ENCODE measurements around the gene MRPS27. TPM values are rescaled to one million over a fixed set of nuclear protein-coding genes. Genes with fewer than 3 reads are reported as not detected.
A peak's percentile ranks its signal among the peaks of the same experiment; 100 is the strongest.

The MRPS27 gene
- total RNA-seq, 1 donor from 2014 or later: 57.7 TPM

DNA sequence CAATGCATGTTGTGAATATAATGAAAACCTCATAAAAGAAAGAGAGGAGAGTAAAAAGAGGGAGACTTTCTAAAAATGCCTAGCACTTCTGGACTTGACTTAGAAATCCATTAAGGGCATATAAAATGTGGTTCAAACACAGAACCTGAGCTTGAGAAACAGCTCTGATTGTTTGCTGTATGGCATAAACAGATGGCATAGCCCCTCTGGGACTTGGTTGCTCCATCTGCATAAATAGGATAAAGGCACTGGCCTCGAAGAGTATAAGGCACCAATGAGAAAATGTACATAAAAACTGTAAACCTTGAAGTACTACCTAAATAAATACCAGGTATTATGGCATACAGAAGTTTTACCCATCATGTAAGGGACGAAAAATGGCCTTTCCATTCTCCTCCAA, 23.8 kb downstream of the MRPS27 start:
- TF ChIP-seq, protein P1, sequence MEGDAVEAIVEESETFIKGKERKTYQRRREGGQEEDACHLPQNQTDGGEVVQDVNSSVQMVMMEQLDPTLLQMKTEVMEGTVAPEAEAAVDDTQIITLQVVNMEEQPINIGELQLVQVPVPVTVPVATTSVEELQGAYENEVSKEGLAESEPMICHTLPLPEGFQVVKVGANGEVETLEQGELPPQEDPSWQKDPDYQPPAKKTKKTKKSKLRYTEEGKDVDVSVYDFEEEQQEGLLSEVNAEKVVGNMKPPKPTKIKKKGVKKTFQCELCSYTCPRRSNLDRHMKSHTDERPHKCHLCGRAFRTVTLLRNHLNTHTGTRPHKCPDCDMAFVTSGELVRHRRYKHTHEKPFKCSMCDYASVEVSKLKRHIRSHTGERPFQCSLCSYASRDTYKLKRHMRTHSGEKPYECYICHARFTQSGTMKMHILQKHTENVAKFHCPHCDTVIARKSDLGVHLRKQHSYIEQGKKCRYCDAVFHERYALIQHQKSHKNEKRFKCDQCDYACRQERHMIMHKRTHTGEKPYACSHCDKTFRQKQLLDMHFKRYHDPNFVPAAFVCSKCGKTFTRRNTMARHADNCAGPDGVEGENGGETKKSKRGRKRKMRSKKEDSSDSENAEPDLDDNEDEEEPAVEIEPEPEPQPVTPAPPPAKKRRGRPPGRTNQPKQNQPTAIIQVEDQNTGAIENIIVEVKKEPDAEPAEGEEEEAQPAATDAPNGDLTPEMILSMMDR (IDR thresholded peaks at IDR 0.05): no peak
- no peak overlapping the region for H3K4me3 Mint-ChIP-seq (ENCODE audit: unreplicated experiment)
- peaks cover 35% of the 10 kb centered on the region for H3K4me1 Mint-ChIP-seq (ENCODE audit: unreplicated experiment)
- H3K27me3 Mint-ChIP-seq (ENCODE audit: unreplicated experiment): no peaks in the 10 kb centered on the region
- H3K36me3 Mint-ChIP-seq (ENCODE audit: unreplicated experiment): peaks cover 26% of the 10 kb centered on the region
- DNase-seq (ENCODE audit: extremely low spot score, unreplicated experiment): no peak
- no peak overlapping the region for H3K27ac Mint-ChIP-seq (ENCODE audit: unreplicated experiment)
- no peaks in the 10 kb centered on the region for H3K9me3 Mint-ChIP-seq (ENCODE audit: unreplicated experiment)

DNA sequence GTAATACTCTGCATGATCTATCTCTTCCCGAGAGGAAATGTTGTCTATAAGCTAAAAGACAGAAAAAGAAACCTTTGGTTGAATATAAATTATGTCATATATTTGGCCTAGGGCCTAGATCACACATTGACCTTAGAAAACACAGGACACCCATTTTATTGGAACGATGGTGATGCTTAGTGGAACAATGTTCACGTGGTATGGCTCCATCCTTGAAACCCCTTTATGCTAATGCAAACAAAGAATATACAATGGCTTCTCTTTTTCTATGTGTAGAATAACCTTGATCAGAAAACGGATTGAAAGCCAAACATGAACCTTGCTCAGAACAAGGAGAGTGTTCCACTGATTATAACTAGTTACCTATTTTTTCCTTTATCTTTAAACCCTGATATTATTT, 24.5 kb downstream of the MRPS27 start:
- Mint-ChIP-seq H3K4me1 (ENCODE audit: unreplicated experiment) (peaks cover 36% of the 10 kb centered on the region), H3K27ac (ENCODE audit: unreplicated experiment) (no peak overlapping the region), H3K36me3 (ENCODE audit: unreplicated experiment) (peaks cover 24% of the 10 kb centered on the region), H3K4me3 (ENCODE audit: unreplicated experiment) (no peak overlapping the region), H3K9me3 (ENCODE audit: unreplicated experiment) (no peaks in the 10 kb centered on the region), H3K27me3 (ENCODE audit: unreplicated experiment) (no peaks in the 10 kb centered on the region)
- TF ChIP-seq, protein P1 (IDR thresholded peaks at IDR 0.05): no peak
- DNase-seq (ENCODE audit: extremely low spot score, unreplicated experiment): no peak

DNA sequence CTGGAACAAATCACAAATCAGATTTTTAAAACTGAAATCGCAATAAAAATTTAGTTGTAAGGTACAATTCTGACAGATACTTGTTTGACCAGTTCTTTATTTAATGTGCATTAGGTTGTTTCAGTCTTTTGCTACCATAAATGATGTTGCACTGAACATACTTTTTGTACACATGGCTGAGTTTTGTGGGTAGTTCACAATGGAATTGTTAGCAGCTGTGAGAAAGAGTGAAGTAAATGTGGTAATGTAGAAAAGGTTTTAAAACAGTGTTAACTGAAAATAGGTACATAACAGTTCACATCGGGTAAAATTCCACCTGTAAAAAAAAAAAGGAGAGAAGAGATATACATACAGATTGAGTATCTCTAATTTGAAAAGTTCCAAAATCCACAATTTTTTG, 25.6 kb downstream of the MRPS27 start:
- H3K4me3 Mint-ChIP-seq (ENCODE audit: unreplicated experiment): no peak overlapping the region
- peaks cover 46% of the 10 kb centered on the region for H3K4me1 Mint-ChIP-seq (ENCODE audit: unreplicated experiment)

DNA sequence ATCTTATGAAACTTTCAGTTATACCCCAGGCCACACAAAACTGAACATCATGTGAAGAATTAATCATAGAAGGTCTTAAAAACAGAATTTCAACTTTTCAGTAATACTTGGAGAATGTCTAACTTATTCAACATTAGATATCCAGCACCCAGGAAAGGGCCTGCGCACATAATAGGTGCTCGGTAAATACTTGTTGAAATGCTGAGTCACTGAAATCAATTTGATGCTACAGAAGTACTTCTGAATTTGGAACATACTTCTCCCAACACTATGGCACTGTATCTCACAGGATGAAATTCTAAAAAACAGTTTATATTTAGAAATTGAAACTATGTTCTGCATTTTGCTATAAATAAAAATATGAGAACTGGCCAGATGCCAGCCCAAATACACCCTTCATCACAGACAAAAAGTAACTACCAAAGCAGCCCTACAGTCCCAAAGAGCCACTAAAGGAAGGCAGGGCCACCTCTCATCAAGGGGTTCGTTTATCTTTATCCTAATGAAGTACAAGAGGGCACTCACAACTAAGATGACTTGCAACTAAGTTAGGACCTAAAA, 26.5 kb downstream of the MRPS27 start:
- no peaks in the 10 kb centered on the region for H3K9me3 Mint-ChIP-seq (ENCODE audit: unreplicated experiment)
- peak overlapping the region; percentile 59 for H3K27ac Mint-ChIP-seq (ENCODE audit: unreplicated experiment)
- no peak for DNase-seq (ENCODE audit: extremely low spot score, unreplicated experiment)
- no peaks in the 10 kb centered on the region for H3K27me3 Mint-ChIP-seq (ENCODE audit: unreplicated experiment)
- peaks cover 19% of the 10 kb centered on the region for H3K36me3 Mint-ChIP-seq (ENCODE audit: unreplicated experiment)
- TF ChIP-seq, protein P1 (IDR thresholded peaks at IDR 0.05): no peak
- H3K4me1 Mint-ChIP-seq (ENCODE audit: unreplicated experiment): peaks cover 49% of the 10 kb centered on the region
- no peak overlapping the region for H3K4me3 Mint-ChIP-seq (ENCODE audit: unreplicated experiment)

More for the DNA sequence above, 25.6 kb downstream of the MRPS27 start:
- TF ChIP-seq, protein P1 (IDR thresholded peaks at IDR 0.05): no peak
- Mint-ChIP-seq H3K27me3 (ENCODE audit: unreplicated experiment) (no peaks in the 10 kb centered on the region), H3K9me3 (ENCODE audit: unreplicated experiment) (no peaks in the 10 kb centered on the region), H3K27ac (ENCODE audit: unreplicated experiment) (peak overlapping the region; percentile 59), H3K36me3 (ENCODE audit: unreplicated experiment) (peaks cover 17% of the 10 kb centered on the region)
- no peak for DNase-seq (ENCODE audit: extremely low spot score, unreplicated experiment)

DNA sequence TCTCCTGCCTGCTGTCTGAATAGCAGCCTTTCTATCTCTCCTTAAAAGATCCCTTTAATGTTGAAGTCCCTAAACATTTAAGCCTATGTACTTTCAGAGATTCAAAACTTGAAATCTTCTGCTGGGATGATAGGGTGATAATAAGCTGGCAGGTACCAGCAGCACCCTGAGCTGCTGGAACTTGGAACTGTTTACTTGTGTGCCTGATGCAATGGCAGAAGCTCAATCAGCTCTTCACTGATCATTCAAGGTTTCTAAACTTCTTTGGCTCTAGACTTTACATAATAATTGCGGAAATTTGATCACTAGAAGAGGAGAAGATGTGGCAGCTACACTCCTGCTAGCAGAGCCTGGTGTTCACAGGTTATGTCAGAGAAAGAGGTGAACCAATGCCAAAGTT, 27.6 kb downstream of the MRPS27 start:
- Mint-ChIP-seq H3K9me3 (ENCODE audit: unreplicated experiment) (no peaks in the 10 kb centered on the region), H3K27me3 (ENCODE audit: unreplicated experiment) (no peaks in the 10 kb centered on the region), H3K4me3 (ENCODE audit: unreplicated experiment) (no peak overlapping the region), H3K27ac (ENCODE audit: unreplicated experiment) (no peak overlapping the region), H3K36me3 (ENCODE audit: unreplicated experiment) (peaks cover 19% of the 10 kb centered on the region), H3K4me1 (ENCODE audit: unreplicated experiment) (peaks cover 44% of the 10 kb centered on the region)
- no peak for DNase-seq (ENCODE audit: extremely low spot score, unreplicated experiment)
- TF ChIP-seq, protein P1 (IDR thresholded peaks at IDR 0.05): no peak

Measured in osteocyte (in vitro differentiated cells).